Left renal pelvis (tissue), 4 donors: ENCODE measurements around the gene PPP1R15A. TPM values are rescaled to one million over a fixed set of nuclear protein-coding genes. Genes with fewer than 3 reads are reported as not detected.
"Not testable (repeated sequence)": the region's sequence is repeated elsewhere in the genome, so short reads cannot be mapped to it uniquely, and the experiment has no call there.

Experiments
- DNase-seq, 4 donors: peaks; one replicate each; pipeline ENCODE4 v3.0.0-alpha.2; 2013; ENCODE audit warnings: low read depth in 4 of 4, low spot score in 3 of 4
- polyA plus RNA-seq, 4 donors: library from polyadenylated mRNA; unstranded; fragments of 120-200 nt; gene quantifications; one replicate each; pipeline ENCODE4 v1.2.1, GENCODE V29; 2013; ENCODE audit not compliant: insufficient read length in 4 of 4

PPP1R15A gene
- polyA plus RNA-seq, 4 donors, result 30.6 to 343 (median 32.6) TPM

DNA sequence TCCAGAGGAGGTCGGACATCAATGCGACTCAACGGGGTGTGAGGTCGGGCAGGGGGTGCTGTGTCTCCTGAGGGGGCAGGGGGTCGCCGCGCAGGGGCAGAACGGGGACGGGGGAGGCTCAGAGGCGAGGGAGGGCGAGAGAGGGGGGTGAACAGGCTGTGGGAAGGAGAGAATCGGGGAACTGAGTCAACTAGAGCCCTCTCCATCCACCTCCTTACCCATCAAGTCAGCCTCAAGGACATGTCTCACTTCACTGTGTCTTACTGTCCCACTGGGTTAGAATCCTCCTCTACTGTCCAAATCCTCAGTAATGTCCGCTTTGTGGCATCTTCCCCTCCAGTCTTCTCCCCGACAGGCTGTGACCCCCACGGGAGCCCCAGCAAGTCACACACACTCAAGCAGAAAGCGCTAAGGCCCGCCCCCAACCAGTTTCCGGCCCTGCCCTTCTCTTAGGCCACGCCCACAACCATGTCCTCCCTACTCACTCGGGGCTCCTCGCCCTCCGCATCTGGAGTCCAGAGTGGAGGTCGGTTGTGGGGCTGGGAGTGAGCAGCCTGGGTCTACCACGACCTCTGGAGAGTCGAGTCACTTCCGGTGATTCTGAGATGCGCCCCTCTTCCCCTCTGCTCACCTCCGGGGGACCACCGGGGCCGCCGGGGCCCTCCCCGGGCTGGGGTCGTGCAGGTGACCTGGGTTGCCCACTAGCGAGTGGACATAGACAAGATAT lies 13.1 kb upstream of the PPP1R15A start:
- no peak for DNase-seq

GRCh38 chr19:48859711-48860572 lies 12.3 kb upstream of the PPP1R15A start:
- no peak for DNase-seq

GRCh38 chr19:48861313-48861712 lies 10.9 kb upstream of the PPP1R15A start:
- no peak for DNase-seq

GRCh38 chr19:48862827-48863226 lies 9.4 kb upstream of the PPP1R15A start:
- DNase-seq, result no peak

DNA sequence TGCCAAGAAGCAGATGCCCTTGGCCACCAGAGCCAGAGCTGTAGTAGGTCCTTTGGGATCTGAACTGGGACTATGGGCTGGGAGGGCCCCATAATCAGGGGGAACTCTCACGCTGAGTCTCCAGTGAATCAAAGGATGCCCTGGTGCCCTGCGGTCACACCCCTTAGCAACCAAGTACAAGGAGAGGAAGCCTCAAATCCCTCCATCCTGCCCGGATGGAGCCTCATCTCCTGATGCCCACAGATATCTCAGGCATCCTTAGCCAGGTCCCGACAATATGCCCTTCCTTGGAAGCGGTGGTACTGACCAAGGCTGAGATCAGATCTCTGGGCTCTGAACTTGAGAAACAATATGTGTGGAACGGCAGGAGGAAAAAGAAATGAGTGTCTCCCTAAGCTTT lies 5.5 kb upstream of the PPP1R15A start:
- DNase-seq, result no peak

GRCh38 chr19:48867123-48867745 lies 5.0 kb upstream of the PPP1R15A start:
- no peak for DNase-seq

DNA sequence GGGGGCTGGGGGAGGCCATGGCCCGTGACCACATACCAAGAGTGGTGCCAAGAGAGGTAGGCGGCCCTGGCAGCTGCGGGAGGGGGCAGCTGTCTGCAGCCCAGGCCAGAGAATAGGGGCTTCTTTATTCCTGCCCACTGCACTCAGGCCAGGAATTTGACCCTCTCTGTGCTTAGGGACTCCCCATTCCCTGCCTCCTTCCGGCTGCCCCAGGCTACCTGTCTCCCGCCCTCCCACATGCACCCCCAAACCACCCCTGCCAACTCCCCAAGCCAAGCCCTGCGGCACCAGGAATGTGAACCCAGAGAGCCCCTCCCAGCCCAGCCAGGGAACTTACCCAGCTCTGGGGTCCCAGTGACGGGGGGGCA lies 4.5 kb upstream of the PPP1R15A start:
- DNase-seq, result no peak

- DNase-seq, result no peak
Observed at GRCh38 chr19:48868114-48868886, 3.9 kb upstream of the PPP1R15A start, which contains the start of gene PLEKHA4. Gene PLEKHA4, minus strand, starts transcription at chr19:48868617. Its CDS starts 997 bp downstream, at chr19:48867620.

GRCh38 chr19:48870048-48870447 lies 2.2 kb upstream of the PPP1R15A start:
- DNase-seq, result no peak

- DNase-seq, result not testable (repeated sequence)
Observed at GRCh38 chr19:48871471-48872181, 595 bp upstream of the PPP1R15A start.

DNA sequence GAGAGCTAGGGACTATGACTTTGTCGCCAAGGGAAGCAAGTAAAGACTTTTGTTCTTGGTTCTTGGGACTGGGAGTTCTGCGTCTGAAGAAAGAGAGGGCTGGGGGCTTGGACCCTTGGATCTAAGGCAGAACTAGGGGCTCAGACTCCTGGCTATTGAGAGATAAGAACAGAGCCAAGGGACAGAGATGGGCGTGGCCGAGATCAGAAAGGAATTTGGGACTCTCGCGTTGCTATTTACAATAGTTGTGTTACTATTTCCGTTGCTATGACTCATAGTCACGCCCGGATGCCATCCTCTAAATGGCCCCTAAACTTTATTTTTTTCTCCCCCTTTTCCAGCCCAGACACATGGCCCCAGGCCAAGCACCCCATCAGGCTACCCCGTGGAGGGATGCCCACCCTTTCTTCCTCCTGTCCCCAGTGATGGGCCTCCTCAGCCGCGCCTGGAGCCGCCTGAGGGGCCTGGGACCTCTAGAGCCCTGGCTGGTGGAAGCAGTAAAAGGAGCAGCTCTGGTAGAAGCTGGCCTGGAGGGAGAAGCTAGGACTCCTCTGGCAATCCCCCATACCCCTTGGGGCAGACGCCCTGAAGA lies 759 bp downstream of the PPP1R15A start:
- DNase-seq, result peak; percentile 75 to 87 (median 84)

GRCh38 chr19:48873476-48874302 lies 1.5 kb downstream of the PPP1R15A start:
- DNase-seq, result no peak

DNA sequence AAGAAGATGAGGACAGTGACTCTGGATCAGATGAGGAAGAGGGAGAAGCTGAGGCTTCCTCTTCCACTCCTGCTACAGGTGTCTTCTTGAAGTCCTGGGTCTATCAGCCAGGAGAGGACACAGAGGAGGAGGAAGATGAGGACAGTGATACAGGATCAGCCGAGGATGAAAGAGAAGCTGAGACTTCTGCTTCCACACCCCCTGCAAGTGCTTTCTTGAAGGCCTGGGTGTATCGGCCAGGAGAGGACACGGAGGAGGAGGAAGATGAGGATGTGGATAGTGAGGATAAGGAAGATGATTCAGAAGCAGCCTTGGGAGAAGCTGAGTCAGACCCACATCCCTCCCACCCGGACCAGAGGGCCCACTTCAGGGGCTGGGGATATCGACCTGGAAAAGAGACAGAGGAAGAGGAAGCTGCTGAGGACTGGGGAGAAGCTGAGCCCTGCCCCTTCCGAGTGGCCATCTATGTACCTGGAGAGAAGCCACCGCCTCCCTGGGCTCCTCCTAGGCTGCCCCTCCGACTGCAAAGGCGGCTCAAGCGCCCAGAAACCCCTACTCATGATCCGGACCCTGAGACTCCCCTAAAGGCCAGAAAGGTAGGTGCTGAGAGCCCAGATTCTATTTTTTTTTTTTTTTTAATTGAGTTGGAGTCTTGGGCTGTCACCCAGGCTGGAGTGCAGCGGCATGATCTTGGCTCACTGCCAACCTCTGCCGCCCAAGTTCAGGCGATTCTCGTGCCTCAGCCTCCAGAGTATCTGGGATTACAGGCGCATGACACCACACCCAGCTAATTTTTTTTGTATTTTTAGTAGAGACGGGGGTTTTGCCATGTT lies 2.3 kb downstream of the PPP1R15A start:
- no peak for DNase-seq

DNA sequence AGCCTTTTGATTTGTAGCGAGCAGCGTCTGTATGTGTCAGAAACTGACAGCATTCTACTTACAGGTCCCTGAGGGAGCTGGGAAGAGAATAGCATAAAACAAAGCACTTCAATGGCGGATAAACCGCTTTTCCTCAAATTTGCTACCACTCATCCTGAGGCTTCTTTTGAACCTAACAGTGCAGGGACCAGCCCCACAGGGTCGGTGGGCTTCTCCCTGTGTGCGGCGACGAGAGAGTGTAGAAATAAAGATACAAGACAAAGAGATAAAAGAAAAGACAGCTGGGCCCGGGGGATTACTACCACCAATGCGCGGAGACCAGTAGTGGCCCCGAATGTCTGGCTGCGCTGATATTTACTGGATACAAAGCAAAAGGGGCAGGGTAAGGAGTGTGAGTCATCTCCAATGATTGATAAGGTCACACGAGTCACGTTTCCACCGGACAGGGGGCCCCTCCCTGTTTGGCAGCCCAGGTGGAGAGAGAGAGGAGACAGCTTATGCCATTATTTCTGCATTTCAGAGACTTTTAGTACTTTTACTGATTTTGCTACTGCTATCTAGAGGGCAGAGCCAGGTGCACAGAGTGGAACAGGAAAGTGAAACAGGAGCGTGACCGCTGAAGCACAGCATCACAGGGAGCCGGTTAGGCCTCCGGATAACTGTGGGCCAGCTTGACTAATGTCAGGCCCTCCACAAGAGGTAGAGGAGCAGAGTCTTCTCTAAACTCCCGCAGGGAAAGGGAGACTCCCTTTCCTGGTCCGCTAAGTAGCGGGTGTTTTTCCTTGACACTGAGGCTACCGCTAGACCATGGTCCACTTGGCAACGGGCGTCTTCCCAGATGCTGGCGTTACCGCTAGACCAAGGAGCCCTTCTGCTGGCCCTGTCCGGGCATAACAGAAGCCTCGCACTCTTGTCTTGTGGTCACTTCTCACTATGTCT lies 4.1 kb downstream of the PPP1R15A start:
- DNase-seq, result not testable (repeated sequence)

DNA sequence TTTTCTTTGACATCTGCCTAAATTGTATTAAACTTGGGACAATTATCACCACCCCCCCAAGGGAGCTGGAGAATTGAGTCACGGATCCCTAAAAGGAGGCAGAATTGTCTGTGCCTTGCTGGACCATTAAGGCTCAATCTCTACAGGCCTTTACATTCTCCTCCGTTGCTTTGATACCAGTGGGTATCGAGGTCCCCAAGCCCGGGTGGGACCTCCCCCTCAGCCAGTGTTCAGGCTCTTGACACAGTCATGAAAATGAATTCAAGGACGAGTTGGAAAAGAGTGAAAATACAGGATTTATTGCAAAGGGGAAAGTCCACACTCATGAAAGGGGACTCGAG lies 5.6 kb downstream of the PPP1R15A start:
- no peak for DNase-seq

DNA sequence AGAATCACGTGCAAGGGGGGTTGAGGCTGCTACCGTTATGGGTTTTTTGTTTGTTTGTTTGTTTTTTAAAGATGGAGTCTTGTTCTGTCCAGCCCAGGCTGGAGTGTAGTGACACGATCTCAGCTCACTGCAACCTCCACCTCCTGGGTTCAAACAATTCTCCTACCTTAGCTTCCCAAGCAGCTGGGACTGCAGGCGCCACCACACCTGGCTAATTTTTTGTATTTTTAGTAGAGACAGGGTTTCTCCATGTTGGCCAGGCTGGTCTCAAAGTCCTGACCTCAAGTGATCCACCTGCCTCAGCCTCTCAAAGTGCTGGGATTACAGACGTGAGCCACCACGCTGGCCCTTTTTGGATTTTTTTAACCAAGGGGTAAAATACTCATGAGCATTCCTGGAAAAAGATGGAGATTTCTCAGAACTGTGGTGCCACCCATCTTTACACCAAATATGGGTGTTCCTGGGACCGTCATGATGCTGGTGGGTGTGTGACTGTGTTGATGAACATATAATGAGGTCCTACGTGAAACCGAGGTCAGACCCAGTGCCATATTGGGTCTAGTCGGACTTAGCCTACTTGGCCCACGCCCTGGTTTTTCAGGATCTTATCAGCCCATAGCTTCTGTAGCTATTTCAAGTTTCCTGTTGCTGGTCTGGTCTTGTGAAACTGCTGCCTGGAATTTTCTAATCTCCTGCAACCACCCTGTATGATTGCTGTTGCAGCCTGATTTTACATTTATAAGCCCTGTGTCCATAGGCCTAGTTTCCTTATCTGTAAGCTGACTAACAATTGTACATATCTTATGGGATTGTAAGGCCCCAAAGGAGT lies 6.2 kb downstream of the PPP1R15A start:
- no peak for DNase-seq
